ENCODE results near the gene TNNC2. TPM values are rescaled to one million over a fixed set of nuclear protein-coding genes. Genes with fewer than 3 reads are reported as not detected.

TNNC2 gene
- polyA plus RNA-seq, 1 of the 3 experiments (the other 2 are of a cell fraction) = 1.1 TPM

GRCh38 chr20:45861221-45862075 lies 34.3 kb upstream of the TNNC2 start (continued):
- TF ChIP-seq NRF1 (IDR thresholded peaks at IDR 0.05; ENCODE audit: low read depth, low read length) = no peak
- no peak for TF ChIP-seq SMC3 (IDR thresholded peaks at IDR 0.05; ENCODE audit: low read depth, low read length)
- TF ChIP-seq FOSL2 (IDR thresholded peaks at IDR 0.05; ENCODE audit: borderline replicate concordance, low read depth) = no peak
- no peak for TF ChIP-seq IRF3 (IDR thresholded peaks at IDR 0.05; ENCODE audit: low read depth, low read length)
- TF ChIP-seq FOXJ3 (CRISPR knock-in tag; IDR thresholded peaks at IDR 0.05) = no peak
- no peak for TF ChIP-seq GATA2 (CRISPR knock-in tag; IDR thresholded peaks at IDR 0.05)
- no peak for TF ChIP-seq ELF1 (IDR thresholded peaks at IDR 0.05)
- TF ChIP-seq NFIC (IDR thresholded peaks at IDR 0.05; ENCODE audit: borderline replicate concordance) = no peak

GRCh38 chr20:45860560-45861220 lies 33.6 kb upstream of the TNNC2 start:
- ChIA-PET POLR2A (interaction anchor here (1.0 kb wide), 1 partner anchor 20 kb away, joined by 4 read pairs; no protein-coding TSS in a partner anchor), CTCF (interaction anchor here (1.2 kb wide), 1 partner anchor 62 kb away, joined by 5 read pairs; no protein-coding TSS in a partner anchor)
- Histone ChIP-seq H3K27me3 (ENCODE audit: insufficient read depth) (no peaks in the 10 kb centered on the region), H3K79me2 (ENCODE audit: insufficient read depth) (peaks cover 15% of the 10 kb centered on the region), H4K20me1 (ENCODE audit: insufficient read depth) (no peaks in the 10 kb centered on the region), H3F3A (replicated peaks; ENCODE audit: insufficient read depth) (no peaks in the 10 kb centered on the region), H3K9ac (no peak overlapping the region), H3K4me1 (ENCODE audit: control insufficient read depth in 1 of 2, insufficient read depth in 2 of 2, low read depth in 1 of 2, low read length in 1 of 2) (peaks cover 8 to 10% of the 10 kb centered on the region in 2 experiments; a peak in 2 of 4 replicates), H3K9me3 (no peaks in the 10 kb centered on the region), H3K9me2 (no peaks in the 10 kb centered on the region), H3K4me3 (ENCODE audit: low read depth in 2 of 2, low read length in 1 of 2) (no peak overlapping the region), H3K27ac (ENCODE audit: low read depth in 2 of 2, low read length in 1 of 2) (no peak overlapping the region), H2AFZ (ENCODE audit: low read depth) (no peak overlapping the region), H3K36me3 (replicated peaks in 1 of 2; ENCODE audit: control insufficient read depth in 1 of 2, insufficient read depth in 2 of 2, low read length in 1 of 2) (no peaks in the 10 kb centered on the region), H3K4me2 (no peak overlapping the region)
- 60% methylated on average over 7 of the region's 7 CpGs for WGBS (ENCODE audit: low lambda C conversion rate)
- TF ChIP-seq RCOR1 (IDR thresholded peaks at IDR 0.05; ENCODE audit: low read length) (no peak), NFIC (IDR thresholded peaks at IDR 0.05; ENCODE audit: borderline replicate concordance) (peak; percentile 52)
- DNase-seq = no peak

GRCh38 chr20:45859916-45860315 lies 32.8 kb upstream of the TNNC2 start:
- no peak for DNase-seq
- Histone ChIP-seq H2AFZ (ENCODE audit: low read depth) (no peak overlapping the region), H3K4me3 (ENCODE audit: low read depth in 2 of 2, low read length in 1 of 2) (no peak overlapping the region), H3K9ac (no peak overlapping the region), H3K9me2 (no peaks in the 10 kb centered on the region), H3K9me3 (no peaks in the 10 kb centered on the region), H3K79me2 (ENCODE audit: insufficient read depth) (peaks cover 22% of the 10 kb centered on the region), H3F3A (replicated peaks; ENCODE audit: insufficient read depth) (no peaks in the 10 kb centered on the region), H3K36me3 (replicated peaks in 1 of 2; ENCODE audit: control insufficient read depth in 1 of 2, insufficient read depth in 2 of 2, low read length in 1 of 2) (no peaks in the 10 kb centered on the region), H3K27me3 (ENCODE audit: insufficient read depth) (no peaks in the 10 kb centered on the region), H3K27ac (ENCODE audit: low read depth in 2 of 2, low read length in 1 of 2) (no peak overlapping the region), H3K4me2 (no peak overlapping the region), H4K20me1 (ENCODE audit: insufficient read depth) (no peaks in the 10 kb centered on the region), H3K4me1 (ENCODE audit: control insufficient read depth in 1 of 2, insufficient read depth in 2 of 2, low read depth in 1 of 2, low read length in 1 of 2) (peaks cover 8 to 12% of the 10 kb centered on the region in 2 experiments; a peak in 2 of 4 replicates)
- WGBS (ENCODE audit: low lambda C conversion rate) = 99% methylated on average over 3 of the region's 5 CpGs
- ChIA-PET CTCF (no interaction called here), POLR2A (no interaction called here)
- no peak for TF ChIP-seq SMC3 (IDR thresholded peaks at IDR 0.05; ENCODE audit: low read depth, low read length)
- TF ChIP-seq EZH2phosphoT487 (IDR thresholded peaks at IDR 0.05; ENCODE audit: borderline replicate concordance, low read depth) = no peak
- no peak for TF ChIP-seq POLR2AphosphoS5 (IDR thresholded peaks at IDR 0.05; ENCODE audit: low read depth, low read length)
- no peak for TF ChIP-seq GABPA (IDR thresholded peaks at IDR 0.05; ENCODE audit: low read depth)
- no peak for TF ChIP-seq FOXJ3 (CRISPR knock-in tag; IDR thresholded peaks at IDR 0.05)
- no peak for TF ChIP-seq NFIC (IDR thresholded peaks at IDR 0.05; ENCODE audit: borderline replicate concordance)
- TF ChIP-seq GATA2 (CRISPR knock-in tag; IDR thresholded peaks at IDR 0.05) = no peak
- TF ChIP-seq ELF1 (IDR thresholded peaks at IDR 0.05) = no peak
- no peak for TF ChIP-seq NRF1 (IDR thresholded peaks at IDR 0.05; ENCODE audit: low read depth, low read length)
- no peak for TF ChIP-seq RCOR1 (IDR thresholded peaks at IDR 0.05; ENCODE audit: low read length)
- TF ChIP-seq USF1 (IDR thresholded peaks at IDR 0.05; ENCODE audit: borderline replicate concordance, low read depth) = no peak
- no peak for TF ChIP-seq EP300 (IDR thresholded peaks at IDR 0.05; ENCODE audit: borderline replicate concordance in 1 of 2, low read depth in 1 of 2, low read length in 1 of 2)
- no peak for TF ChIP-seq USF2 (IDR thresholded peaks at IDR 0.05; ENCODE audit: borderline replicate concordance, low read depth, low read length)

All from SK-N-SH (cell line).